Type B pancreatic cell (in vitro differentiated cells): ENCODE measurements around the gene RPS6KA4. TPM values are rescaled to one million over a fixed set of nuclear protein-coding genes. Genes with fewer than 3 reads are reported as not detected.

ENCODE experiments used
- DNase-seq: peaks from one replicate; pipeline ENCODE4 v3.0.0; 2021; ENCODE audit warnings: mixed read lengths; ENCODE audit not compliant: unreplicated experiment; ENCODE audit errors: extremely low spot score
- H3K27ac Mint-ChIP-seq: 2 replicates; pipeline ENCODE4 v1.8.0; 2021; ENCODE audit warnings: mild to moderate bottlenecking, mixed read lengths
- H3K27me3 Mint-ChIP-seq: 2 replicates; pipeline ENCODE4 v1.8.0; 2021; ENCODE audit warnings: mixed read lengths
- H3K36me3 Mint-ChIP-seq: 2 replicates; pipeline ENCODE4 v1.8.0; 2021; ENCODE audit warnings: mixed read lengths
- H3K4me1 Mint-ChIP-seq: one replicate; pipeline ENCODE4 v1.8.0; 2021; ENCODE audit warnings: mixed read lengths; ENCODE audit not compliant: unreplicated experiment
- H3K4me3 Mint-ChIP-seq: 2 replicates; pipeline ENCODE4 v1.8.0; 2021; ENCODE audit warnings: mild to moderate bottlenecking, mixed read lengths
- H3K9me3 Mint-ChIP-seq: 2 replicates; pipeline ENCODE4 v1.8.0; 2021; ENCODE audit warnings: mixed read lengths
- total RNA-seq: library from RNA; stranded (reverse); gene quantifications from 2 replicates; pipeline ENCODE4 v1.2.1, GENCODE V29; 2021; ENCODE audit warnings: low replicate concordance
- TF ChIP-seq, protein P1 (sequence below): fragments of 200-600 bp; sonication (generic); conservative IDR thresholded peaks from 2 replicates; pipeline ENCODE4 v1.5.0; 2021; ENCODE audit warnings: antibody characterized with exemption, mild to moderate bottlenecking

The RPS6KA4 gene
- total RNA-seq, 1 donor from 2014 or later: 26.4 TPM

DNA sequence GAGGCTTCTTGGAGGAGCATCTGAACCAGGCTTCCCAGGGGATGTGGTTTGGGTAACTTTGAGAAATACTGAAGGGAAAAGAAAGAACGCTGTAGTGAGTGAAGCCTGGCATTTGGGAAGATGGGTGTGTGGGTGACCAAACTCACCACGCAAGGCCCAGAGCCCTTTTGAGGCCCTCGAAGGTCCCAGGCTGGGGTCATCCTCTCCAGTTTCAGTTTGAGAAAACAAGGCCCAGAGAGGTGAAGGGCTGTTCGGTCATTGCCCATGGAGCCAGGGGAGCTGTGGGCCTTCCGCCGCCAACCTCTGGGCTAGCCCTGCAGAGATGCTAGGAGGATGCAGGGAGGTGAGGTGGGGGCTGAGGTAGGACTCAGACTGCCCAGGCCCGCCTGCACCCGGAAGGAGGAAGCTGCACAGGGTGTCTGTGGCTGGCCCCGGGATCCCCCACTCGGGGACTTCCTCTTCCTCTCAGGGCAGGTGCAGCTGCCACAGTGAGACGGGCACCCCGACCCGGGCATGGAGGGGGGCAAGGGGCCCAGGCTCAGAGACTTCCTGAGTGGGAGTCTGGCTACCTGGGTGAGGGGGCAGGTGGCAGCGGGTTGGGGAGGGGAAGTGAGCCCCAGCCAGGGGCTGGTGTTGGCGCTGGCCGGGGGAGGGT is 19.1 kb upstream of the RPS6KA4 start, which contains the start of gene CCDC88B:
Gene CCDC88B, plus strand, starts transcription at position 451 of the 655 bp plus-strand sequence. Its CDS starts 63 bp downstream, at position 514.
- Mint-ChIP-seq H3K9me3 (no peaks in the 10 kb centered on the region), H3K4me1 (peaks cover 8% of the 10 kb centered on the region), H3K27me3 (peaks cover 7% of the 10 kb centered on the region), H3K36me3 (no peaks in the 10 kb centered on the region), H3K27ac (peak within 1 kb of the TSS; percentile 71), H3K4me3 (no peak within 1 kb of the TSS)
- no peak for DNase-seq
- TF ChIP-seq, protein P1, sequence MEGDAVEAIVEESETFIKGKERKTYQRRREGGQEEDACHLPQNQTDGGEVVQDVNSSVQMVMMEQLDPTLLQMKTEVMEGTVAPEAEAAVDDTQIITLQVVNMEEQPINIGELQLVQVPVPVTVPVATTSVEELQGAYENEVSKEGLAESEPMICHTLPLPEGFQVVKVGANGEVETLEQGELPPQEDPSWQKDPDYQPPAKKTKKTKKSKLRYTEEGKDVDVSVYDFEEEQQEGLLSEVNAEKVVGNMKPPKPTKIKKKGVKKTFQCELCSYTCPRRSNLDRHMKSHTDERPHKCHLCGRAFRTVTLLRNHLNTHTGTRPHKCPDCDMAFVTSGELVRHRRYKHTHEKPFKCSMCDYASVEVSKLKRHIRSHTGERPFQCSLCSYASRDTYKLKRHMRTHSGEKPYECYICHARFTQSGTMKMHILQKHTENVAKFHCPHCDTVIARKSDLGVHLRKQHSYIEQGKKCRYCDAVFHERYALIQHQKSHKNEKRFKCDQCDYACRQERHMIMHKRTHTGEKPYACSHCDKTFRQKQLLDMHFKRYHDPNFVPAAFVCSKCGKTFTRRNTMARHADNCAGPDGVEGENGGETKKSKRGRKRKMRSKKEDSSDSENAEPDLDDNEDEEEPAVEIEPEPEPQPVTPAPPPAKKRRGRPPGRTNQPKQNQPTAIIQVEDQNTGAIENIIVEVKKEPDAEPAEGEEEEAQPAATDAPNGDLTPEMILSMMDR: no peak

DNA sequence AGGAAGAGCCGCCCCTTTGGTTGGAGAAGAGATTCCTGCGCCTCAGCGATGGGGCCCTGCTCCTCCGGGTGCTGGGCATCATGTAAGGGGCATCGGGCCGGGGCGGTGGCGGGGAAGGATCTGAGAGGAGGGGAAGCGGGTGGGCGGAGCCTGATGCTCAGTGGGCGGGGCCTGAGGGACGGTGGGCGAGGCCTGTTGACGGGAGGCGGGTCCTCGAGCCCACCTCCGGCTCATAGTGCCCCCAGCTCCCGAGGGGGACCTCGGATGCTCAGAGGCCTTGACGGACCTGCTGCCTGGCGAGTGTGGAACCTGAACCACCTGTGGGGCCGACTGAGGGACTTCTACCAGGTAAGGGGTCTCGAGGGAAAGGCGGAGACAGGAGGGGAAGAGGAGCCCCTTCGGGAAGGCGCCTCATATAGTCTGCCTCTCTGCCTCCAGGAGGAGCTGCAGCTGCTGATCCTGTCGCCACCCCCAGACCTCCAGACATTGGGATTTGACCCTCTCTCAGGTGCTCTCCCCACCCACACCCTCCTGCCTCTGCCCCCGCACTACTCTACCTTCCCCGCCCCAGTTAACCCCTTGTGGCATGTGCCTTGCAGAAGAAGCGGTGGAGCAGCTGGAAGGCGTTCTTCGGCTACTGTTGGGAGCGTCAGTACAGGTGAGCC is 18.2 kb upstream of the RPS6KA4 start:
- Mint-ChIP-seq H3K27me3 (peaks cover 4% of the 10 kb centered on the region), H3K4me1 (peaks cover 4% of the 10 kb centered on the region), H3K4me3 (no peak overlapping the region), H3K27ac (peak overlapping the region; percentile 9), H3K9me3 (no peaks in the 10 kb centered on the region), H3K36me3 (no peaks in the 10 kb centered on the region)
- TF ChIP-seq, protein P1: no peak
- DNase-seq: no peak

DNA sequence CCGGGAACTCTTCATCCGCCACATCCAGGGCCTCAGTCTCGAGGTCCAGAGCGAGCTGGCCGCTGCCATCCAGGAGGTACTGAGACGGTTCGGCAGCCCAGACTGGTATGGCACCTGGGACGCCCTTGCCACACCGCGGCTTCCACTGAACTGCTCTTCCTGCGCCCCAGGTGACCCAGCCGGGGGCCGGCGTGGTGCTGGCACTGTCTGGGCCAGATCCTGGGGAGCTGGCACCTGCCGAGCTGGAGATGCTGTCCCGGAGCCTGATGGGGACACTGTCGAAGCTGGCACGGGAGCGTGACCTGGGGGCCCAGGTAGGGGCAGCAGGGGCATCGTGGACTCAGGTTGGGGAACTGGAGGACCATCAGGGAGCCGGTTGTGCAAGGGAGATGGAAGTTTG is 17.5 kb upstream of the RPS6KA4 start:
- H3K4me3 Mint-ChIP-seq: no peak overlapping the region
- peaks cover 4% of the 10 kb centered on the region for H3K27me3 Mint-ChIP-seq
- TF ChIP-seq, protein P1: no peak
- DNase-seq: no peak
- H3K4me1 Mint-ChIP-seq: peaks cover 4% of the 10 kb centered on the region
- H3K36me3 Mint-ChIP-seq: no peaks in the 10 kb centered on the region
- peak overlapping the region; percentile 9 for H3K27ac Mint-ChIP-seq
- H3K9me3 Mint-ChIP-seq: no peaks in the 10 kb centered on the region

DNA sequence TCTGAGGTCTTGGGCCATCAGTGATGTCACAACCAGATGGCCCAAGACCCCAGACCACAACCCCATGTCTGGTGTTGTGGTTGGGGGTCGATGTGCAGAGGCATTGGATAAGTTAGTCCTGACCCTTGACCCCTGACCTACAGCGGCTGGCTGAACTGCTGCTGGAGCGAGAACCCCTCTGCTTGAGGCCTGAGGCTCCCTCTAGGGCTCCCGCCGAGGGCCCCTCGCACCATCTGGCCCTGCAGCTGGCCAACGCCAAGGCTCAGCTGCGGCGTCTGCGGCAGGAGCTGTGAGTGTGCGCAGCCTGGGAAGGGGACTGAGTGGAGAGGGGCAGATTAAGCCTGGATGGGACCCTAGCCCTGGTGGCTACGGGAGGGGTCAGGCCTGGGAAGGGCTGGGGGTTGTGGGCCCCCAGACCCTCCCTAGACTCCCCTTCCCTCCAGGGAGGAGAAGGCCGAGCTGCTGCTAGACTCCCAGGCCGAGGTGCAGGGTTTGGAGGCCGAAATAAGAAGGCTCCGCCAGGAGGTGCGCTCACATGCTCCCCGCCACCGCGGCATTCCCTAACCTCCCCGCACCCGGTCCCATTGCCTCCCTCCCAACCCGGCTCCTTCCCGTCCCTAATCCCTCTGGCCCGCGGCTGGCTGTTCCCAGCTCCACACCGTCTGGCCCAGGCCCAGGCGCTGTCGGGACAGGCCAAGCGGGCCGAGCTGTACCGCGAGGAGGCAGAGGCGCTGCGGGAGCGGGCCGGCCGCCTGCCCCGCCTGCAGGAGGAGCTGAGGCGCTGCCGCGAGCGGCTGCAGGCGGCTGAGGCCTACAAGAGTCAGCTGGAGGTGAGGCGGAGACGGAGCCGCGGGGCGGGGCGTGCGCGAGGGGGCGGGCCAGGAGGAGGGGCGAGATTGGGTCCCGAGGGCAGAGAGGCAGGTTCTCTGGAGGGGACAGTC is 16.8 kb upstream of the RPS6KA4 start:
- DNase-seq: peak; percentile 90
- TF ChIP-seq, protein P1: peak; percentile 57
- Mint-ChIP-seq H3K9me3 (no peaks in the 10 kb centered on the region), H3K4me1 (peaks cover 4% of the 10 kb centered on the region), H3K27me3 (peaks cover 4% of the 10 kb centered on the region), H3K27ac (no peak overlapping the region), H3K4me3 (peak overlapping the region; percentile 45), H3K36me3 (no peaks in the 10 kb centered on the region)

DNA sequence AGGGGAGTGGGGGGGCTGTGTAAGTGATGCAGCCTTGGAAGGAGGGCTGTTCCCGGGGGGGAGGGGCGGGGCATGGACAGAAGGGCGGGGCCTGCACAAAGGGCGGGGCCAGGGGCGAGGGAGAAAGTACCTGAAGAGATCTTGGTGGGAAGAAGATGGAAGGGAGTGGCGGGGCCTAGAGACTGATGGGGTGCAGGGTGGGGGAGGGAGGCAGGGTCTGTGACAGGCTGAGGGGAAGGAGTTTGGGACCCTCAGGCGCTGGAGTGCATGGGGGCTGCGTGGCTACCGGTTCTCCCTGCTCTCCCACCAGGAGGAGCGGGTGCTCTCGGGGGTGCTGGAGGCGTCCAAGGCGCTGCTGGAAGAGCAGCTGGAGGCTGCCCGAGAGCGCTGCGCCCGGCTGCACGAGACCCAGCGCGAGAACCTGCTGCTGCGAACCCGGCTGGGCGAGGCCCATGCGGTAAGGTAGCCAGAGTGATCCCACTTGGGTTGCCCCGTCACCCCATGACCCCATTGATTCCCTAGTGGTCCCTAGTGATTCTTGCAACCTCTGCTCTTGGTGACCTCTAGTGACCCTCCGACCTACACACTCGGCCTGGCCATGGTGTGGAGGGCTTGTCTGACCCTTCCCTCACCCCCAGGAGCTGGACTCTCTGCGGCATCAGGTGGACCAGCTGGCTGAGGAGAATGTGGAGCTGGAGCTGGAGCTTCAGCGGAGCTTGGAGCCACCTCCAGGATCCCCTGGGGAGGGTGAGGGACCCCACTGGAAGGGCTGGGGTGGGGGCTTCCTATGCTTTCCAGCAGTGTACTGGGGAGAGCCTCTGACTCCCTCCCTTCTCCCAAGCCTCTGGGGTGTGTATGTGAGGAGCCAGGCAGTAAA is 15.9 kb upstream of the RPS6KA4 start:
- no peaks in the 10 kb centered on the region for H3K9me3 Mint-ChIP-seq
- peaks cover 4% of the 10 kb centered on the region for H3K27me3 Mint-ChIP-seq
- peaks cover 7% of the 10 kb centered on the region for H3K4me1 Mint-ChIP-seq
- TF ChIP-seq, protein P1: no peak
- no peak overlapping the region for H3K27ac Mint-ChIP-seq
- H3K4me3 Mint-ChIP-seq: peak overlapping the region; percentile 45
- H3K36me3 Mint-ChIP-seq: no peaks in the 10 kb centered on the region
- DNase-seq: no peak
